SW 1271 (cell line): ENCODE measurements around the gene IDH2.
"Not testable (repeated sequence)": the region's sequence is repeated elsewhere in the genome, so short reads cannot be mapped to it uniquely, and the experiment has no call there.

Source experiments
- DNase-seq, 2 experiments: peaks; one replicate each; lab custom pipeline; 2025; lab: John Stamatoyannopoulos, UW

Gene IDH2

DNA sequence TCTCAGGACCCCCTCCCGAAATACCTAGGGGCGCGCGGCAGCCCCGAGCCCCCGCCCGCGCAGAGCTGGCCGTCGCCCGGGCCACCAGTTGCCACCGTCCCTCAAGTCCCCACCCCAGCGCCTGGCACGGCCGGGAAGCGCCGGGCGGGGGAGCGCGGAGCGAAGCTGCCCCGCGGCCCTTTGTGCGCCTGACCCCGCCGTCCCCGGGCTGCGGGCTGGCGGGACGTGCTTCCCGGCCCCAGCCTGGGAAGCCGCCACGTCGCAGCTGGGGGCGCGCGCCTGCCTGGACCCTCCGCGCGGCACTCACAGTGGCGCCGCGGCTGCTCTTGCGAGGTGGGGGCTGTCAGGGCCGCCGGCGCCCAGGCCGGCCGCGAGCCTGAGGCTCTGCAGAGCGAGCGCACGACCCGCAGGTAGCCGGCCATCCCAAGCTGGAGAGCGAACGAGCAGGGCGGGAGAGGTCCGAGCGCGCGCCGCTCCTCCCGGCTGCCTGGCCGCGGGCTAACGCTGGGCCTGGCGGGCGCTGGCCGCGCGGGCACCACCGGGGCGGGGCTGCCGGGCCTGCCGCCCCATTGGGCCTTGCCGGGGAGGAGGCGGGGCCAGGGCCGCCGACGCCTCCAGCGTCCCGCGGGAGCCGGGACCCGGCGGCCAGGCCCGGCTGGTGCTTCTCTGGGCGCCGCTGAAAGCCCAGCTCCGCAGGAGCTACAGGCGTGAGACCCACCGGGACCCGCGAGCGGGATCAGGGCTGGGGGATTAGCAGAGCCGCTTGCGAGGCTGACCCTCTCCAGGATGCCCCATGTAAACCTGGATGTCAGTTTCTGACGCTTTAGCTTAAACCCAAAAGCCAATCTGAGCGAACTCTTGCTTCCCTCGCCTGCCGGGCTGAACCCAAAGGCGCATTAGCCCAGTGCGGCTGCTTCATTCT, at the start of gene IDH2:
TSS of gene IDH2 (minus strand) at position 500 of the 922 bp plus-strand sequence. CDS start at position 422, 78 bp downstream.
- DNase-seq = peak; percentile 22 to 65

DNA sequence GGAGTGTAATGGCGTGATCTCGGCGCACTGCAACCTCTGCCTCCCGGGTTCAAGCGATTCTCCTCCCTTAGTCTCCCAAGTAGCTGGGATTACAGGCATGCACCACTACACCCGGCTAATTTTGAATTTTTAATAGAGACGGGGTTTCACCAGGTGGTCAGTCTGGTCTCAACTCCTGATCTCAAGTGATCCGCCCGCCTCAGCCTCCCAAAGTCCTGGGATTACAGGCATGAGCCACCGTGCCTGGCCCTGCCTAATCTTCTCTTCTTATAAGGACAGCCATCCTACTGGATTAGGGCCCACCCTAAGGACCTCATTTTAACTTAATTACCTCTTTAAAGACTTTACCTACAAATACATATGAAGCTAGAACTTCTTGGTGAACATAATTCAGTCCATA, 48.3 kb upstream of the IDH2 start:
- not testable (repeated sequence) for DNase-seq

DNA sequence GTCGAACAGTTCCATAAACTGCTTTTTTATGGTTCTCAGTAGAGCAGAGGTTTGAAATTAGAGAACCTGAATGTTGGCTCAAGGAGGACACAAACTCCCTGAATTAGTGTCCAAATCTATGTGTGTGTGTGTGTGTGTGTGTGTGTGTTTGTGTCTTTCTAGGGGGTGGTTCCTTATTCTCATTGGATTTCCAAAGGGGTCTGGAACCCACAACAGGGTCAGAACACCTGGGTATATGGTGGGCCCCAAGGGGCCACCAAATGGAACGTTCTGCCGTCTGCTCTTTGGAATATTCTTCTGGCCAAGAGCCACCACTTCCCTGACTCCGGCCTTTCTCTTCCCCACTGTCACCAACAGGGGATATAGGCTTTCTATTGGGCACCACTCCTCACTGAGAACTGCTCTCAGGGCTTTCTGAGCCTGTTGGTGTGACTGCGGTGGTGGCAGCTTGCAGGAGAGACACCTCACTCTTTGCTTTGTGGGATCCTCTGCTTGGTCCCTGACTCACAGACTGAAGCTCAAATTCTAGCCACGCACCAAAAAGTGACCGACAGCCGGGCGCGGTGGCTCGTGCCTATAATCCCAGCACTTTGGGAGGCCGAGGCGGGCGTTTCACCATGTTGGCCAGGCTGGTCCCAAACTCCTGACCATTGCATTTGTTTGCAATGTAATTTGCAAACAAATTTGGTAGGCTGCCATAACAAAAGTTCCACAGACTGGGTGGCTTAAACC, 47.5 kb upstream of the IDH2 start:
- DNase-seq = no peak

DNA sequence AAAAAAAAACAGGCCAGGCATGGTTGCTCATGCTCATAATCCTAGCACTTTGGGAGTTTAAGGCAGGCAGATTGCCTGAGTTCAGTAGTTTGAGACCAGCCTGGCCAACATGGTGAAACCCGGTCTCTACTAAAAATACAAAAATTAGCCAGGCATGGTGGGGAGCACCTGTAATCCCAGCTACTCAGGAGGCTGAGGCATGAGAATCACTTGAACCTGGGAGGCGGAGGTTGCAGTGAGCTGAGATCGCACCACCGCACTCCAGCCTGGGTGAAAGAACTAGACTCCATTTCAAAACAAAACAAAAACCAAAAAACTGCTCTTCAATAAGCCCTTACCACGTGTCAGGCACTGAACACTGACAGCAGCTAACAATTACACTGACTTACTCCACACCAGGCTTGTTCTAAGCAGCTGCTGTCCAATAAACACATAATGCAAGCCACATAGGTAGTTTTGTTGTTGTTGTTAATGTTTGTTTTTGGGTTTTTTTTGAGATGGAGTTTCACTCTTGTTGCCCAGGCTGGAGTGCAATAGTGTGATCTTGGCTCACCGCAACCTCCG, 44.0 kb upstream of the IDH2 start:
- not testable (repeated sequence) for DNase-seq

DNA sequence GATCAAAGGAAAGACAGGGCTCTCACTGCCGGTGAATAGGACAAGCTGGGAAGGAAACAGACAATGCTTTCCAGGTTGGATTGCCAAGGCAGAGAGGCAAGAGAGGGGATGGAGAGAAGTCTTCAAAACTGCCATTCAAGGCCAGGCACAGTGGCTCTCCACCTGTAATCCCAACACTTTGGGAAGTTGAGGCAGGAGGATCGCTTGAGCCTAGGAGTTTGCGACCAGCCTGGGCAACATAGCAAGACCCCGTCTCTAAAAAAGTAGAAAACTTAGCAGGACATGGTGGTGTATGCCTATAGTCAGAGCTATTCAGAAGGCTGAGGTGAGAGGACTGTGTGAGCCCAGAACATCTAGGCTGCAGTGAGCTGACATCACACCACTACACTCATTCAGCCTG, 43.5 kb upstream of the IDH2 start:
- DNase-seq = no peak

DNA sequence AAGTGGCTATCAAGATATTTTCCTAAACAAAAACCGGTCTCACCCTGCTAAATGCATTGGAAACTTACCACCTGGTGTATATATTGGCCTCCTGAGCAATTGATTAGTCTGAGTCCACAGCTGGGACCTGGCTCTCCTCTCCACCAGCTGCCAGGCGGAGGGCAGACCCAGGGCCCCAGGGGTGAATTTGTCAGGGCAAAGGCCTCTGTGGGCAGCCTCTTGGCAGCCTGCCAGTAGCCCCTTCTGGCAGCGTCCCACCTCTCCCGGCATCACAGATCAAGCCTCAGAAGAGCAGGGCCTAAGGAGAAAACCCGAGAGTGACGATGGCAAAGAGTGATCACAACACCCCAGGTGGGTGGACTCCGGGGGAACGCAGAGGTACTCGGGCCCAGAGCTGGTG, 43.0 kb upstream of the IDH2 start:
- no peak for DNase-seq

DNA sequence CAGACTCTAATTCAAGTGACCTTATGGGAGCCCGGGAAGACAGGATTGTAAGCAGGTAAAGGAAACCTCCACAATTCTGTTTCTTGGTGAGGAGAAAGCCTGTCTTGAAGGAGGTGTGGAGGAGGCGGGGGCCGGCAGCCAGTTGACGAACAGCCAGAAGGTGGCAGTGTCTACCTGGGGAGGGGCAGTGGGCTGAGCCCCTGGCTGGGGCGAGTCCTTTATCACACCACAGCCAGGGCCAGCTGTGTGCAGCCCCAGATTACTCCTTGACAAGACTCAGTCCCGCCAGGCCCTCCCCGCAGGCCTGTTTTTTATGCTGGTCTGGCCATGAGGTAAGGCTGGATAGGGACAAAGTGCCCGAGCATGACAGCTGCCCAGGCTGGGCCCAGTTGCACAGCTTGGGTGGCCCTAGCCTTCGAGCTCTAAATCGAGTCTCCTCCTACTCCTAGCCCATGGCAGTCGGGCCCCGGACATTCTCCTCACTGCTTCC, 40.9 kb upstream of the IDH2 start:
- DNase-seq = peak in 1 of 2 experiments; percentile 70

DNA sequence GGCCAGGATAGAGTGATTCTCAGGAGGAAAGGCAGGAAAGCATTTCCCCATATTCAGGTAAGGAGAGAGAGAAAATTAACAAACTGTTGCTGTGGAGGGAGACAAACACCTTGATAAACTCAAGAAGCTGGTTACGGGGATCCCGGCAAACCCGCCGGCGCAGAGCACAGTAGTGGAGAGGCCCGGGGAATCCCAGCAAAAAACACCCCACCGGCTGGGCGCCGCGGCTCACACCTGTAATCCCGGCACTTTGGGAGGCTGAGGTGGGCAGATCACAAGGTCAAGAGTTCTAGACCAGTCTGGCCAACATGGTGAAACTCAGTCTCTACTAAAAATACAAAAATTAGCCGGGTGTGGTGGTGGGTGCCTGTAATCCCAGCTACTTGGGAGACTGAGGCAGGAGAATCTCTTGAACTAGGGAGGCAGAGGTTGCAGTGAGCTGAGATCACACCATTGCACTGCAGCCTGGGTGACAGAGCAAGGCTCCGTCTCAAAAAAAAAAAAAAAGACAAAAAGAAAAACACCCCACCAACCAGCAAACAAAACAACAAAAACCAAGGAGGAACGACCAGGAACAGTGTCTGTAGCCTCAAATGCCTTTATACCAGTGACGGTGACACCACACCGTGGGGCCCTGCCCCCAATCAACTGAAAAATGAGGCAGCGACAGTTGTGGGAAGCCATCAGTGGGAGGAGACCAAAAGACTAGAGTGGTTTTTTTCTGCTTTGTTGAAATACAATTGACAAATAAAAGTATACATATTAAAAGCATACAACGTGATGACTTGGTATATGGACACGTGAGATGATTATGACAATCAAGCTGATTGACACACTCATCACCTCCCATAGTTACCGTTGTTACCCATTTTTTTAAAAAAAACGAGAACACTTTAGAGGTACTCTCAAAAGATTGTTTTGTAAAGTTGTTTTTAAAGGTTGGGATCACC, 40.2 kb upstream of the IDH2 start:
- DNase-seq = no peak

DNA sequence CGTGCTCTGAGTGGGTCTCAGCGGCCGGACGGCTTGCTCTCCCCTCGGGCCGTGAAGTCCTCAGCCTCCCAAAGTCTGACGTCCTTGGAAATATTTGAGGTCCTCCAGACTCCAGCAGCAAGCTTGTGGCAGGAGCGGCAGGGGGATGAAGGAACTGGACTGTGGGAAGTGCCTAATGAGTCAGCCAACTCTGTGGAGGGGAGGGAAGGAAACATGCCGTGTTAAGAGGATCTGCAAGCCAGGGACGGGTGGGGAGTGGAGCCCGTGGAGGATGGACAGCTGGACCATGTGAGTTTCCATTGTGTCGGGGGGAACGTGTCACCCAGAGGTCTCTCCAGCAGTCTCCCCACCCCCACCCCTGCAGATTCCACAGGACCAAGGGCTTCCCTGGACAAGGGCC, 39.4 kb upstream of the IDH2 start:
- no peak for DNase-seq

DNA sequence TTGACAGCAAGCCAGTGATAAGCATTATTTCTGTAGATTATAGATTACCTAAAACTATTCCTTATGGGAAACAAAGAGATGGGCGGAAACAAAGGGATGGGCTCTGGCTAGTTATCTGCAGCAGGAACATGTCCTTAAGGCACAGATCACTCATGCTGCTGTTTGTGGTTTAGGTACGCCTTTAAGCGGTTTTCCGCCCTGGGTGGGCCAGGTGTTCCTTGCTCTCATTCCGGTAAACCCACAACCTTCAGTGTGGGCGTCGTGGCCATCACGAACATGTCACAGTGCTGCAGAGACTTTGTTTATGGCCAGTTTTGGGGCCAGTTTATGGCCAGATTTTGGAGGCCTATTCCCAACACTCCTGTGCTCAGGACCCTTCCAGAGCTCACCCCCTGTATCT, 37.3 kb upstream of the IDH2 start:
- DNase-seq = not testable (repeated sequence)

DNA sequence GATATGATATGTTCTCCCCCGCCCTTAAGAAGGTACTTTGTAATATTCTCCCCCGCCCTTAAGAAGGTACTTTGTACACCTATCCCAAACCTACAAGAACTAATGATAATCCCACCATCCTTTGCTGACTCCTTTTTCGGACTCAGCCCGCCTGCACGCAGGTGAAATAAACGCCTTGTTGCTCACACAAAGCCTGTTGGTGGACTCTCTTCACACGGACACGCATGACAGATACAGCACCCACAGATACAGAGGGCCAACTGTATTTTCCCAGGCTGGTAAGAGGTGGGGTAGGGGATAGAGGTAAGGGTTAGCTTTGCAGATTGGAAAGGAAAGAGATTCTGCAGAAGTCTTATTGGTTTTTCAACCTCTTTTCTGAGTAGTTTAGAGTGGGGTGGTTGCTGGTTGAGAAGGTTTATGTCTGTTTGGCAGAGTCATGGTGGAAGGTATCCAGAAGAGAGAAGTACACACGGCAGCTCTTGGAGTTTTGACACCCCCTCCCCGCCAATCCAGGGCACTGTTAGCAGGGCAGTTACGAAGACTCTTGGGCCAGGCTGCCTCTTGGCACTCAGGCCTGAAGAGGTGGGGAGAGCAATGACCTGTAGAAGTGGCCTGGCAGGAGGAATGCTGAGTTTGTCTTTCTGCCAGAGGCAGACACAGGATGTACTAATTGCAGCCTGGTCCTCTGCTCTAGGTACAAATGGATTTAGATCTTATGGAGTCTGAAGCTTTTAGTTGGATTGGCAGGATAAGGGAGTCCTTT, 36.0 kb upstream of the IDH2 start:
- DNase-seq = no peak

DNA sequence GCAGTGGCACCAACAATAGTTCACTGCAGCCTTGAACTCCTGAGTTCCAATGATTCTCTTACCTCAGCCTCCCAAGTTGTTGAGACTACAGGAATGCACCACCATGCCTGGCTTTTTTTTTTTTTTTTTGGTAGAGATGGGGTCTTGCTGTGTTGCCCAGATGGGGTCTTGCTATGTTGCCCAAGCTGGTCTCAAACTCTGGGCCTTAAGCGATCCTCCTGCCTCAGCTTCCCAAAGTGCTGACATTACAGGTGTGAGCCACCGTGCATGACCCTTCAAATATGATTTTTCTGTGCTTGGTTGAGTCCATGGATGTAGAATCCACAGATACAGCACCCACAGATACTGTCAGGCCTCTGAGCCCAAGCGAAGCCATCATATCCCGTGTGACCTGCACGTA, 30.2 kb upstream of the IDH2 start:
- no peak for DNase-seq

DNA sequence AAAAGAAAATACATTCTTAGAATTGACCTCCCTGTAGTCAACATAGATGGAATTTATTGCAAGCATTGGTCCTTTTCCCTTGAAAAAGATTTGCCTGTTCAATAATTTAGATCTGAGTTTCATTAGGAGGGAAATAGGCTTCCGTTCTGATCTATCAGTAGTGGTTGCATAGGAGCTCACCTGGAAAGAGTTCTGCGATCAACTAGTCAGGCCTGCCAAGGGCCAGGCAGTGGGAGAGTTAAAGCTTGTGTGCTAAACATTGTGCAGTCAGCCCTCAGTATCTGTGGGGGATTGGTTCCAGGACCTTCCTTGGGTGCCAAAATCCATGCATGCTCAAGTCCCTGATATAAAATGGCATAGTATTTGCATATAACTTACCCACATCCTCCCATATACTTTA, 29.6 kb upstream of the IDH2 start:
- DNase-seq = no peak

DNA sequence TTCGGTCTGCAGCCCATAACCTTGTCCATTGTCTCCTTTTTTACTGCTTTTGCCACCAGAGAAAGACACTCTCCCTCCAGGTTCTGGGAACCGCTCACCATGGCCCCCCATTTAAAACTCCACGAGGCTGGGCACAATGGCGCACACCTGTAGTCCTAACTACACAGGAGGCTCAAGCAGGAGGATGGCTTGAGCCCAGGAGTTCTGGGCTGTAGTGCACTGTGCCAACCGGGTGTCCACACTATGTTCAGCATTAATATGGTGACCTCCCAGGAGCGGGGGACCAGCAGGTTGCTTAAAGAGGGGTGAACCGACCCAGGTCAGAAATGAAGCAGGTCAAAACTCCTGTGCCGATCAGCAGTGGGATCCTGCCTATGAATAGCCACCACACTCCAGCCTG, 28.0 kb upstream of the IDH2 start:
- no peak for DNase-seq

DNA sequence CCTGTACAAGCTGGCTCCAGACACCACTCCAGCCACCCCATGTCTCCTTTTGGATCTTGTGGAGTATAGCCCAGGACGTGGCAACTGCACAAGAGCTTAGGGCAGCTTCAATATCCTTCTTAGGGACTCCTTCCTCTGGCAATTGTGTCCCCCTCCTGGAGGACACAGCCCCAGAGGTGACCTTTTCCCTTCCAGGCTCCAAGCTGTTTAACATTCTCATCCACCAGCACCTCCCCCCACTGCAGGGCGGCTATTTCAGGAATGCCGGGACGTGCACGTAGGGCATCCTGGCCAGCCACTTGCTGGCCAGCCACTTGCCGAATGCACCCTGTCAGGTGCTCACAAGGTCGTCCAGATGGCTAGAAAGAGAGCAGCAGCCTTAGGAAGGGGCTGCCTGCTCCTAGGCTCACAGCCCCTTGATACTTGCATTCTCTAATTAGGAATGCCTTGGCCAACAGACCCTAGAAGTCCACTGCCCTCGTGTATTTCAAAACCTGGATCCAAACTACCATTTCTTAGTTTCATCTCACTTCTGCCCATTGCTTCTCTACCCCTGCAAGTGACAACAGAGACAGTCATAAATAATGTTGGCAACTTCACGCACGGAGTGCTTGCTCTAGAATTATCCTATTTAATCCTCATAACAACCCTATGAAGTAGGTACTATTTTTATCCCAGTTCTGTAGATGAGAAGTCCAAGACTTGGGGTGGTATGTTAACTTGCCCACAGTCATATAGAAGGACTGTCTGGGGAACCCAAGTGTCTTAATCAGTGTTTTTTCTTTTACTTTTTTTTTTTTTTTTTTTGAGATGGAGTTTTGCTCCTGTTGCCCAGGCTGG, 24.5 kb upstream of the IDH2 start:
- no peak for DNase-seq

DNA sequence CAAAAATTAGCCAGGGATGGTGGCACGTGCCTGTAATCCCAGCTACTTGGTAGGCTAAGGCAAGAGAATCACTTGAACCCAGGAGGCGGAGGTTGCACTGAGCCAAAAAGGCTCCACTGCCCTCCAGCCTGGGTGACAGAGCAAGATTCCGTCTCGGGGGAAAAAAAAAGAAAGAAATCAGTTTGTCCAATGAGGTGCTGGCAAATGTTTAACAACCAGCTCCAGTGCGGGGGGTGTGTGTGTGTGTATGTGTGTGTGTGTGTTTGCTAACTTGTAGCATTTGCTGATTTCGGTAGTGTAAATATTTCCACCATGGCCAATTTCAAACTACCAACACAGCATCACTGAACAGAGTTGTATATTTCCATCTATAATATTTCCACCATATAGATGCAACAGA, 23.8 kb upstream of the IDH2 start:
- DNase-seq = no peak

DNA sequence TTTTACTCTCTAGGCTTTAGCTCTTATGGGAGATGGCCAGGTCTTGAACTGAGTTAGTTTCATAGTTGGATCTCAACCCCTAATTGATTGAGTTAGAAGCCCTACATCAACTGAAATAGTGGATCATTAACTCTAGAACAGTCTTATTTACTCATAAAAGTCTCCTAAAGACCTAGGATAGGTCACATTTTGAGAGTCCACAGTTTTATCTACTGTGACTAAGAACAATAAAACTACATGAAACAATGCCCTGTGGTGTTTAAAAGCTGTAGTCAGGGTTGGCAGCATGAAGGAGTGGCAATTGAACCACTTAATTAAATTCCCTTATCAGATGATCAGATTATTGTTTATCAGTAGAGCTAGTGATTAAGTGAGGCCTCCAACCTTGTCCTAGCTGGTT, 22.2 kb upstream of the IDH2 start:
- DNase-seq = no peak

DNA sequence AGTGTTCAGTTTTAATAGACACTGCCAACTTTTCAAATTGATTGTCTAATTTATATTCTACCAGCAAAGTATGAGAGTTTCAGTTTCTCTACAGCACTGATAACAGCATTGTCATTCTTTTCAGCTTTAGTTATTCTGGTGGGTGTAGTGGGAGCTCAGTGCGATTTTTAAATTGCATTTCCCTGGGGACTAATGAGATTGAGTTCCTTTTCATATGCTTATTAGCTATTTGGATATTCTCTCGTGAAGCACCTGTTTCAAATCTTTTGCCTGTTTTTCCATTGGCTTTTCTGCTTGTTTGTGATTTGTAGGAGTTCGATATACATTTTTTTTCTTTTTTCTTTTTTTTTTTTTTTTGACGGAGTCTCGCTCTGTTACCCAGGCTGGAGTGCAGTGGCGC, 18.8 kb upstream of the IDH2 start:
- DNase-seq = no peak

DNA sequence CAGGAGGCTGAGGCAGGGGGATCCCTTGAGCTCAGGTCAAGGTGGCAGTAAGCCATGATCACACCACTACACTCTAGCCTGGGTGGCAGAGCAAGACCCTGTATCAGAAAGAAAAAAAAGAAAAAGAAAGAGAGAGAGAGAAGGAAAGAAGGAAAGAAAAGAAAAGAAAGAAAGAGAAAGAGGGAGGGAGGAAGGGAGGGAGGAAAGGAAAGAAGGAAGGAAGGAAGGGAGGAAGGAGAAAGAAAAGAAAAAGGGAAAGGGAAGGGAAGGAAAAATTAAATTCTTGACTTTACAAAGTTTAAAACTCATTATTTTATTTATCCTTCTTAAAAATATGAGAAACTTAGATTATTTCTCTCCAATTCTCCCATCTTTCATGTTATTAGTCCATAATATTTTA, 17.1 kb upstream of the IDH2 start:
- DNase-seq = no peak

DNA sequence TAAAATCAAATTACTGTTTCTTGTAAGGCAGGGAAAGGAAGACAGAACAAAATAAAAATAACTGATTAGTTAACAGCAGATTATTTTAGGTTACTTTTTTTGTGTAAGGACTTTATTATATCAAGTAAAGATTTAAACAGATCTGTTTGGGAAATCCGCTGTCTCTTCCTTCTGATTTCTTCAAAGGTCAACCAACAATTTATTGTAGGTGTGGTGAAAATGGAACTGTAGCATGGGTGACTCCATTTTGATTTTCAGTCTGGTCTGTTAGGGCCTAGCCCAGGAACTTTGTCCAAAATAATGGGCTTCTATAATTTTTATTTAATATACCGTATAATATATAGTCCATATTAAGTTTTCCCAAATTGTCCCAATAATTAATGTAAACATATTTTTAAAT, 13.5 kb upstream of the IDH2 start:
- DNase-seq = no peak
